Right lung (tissue), 5 donors: ENCODE results near the gene SORCS2. TPM values are rescaled to one million over a fixed set of nuclear protein-coding genes. Genes with fewer than 3 reads are reported as not detected.

Experiments used
- DNase-seq, 2 donors: peaks; one replicate each; pipeline ENCODE4 v3.0.0-alpha.2; 2013
- polyA plus RNA-seq, 5 donors: library from polyadenylated mRNA; unstranded; fragments of 120-200 nt; gene quantifications; one replicate each; pipeline versions ENCODE4 v1.2.1 to v1.2.3, GENCODE V29; 2013; ENCODE audit warnings: inconsistent platforms in 1 of 5, low replicate concordance in 1 of 5; ENCODE audit not compliant: insufficient read length in 5 of 5, insufficient read depth in 1 of 5

The SORCS2 gene
- polyA plus RNA-seq, 5 donors = 4.8 to 8.6 (median 5.8) TPM

GRCh38 chr4:7243609-7244330 is 51.4 kb downstream of the SORCS2 start:
- DNase-seq = no peak

GRCh38 chr4:7244331-7244665 is 52.0 kb downstream of the SORCS2 start:
- DNase-seq = no peak

- no peak for DNase-seq
Measured at GRCh38 chr4:7244751-7245320, 52.5 kb downstream of the SORCS2 start.

- DNase-seq = no peak
Measured at GRCh38 chr4:7247521-7247920, 55.2 kb downstream of the SORCS2 start.

GRCh38 chr4:7247946-7248345 is 55.6 kb downstream of the SORCS2 start:
- no peak for DNase-seq

- no peak for DNase-seq
Measured at GRCh38 chr4:7248857-7249256, 56.5 kb downstream of the SORCS2 start.

GRCh38 chr4:7251321-7251720 is 59.0 kb downstream of the SORCS2 start:
- DNase-seq = no peak

GRCh38 chr4:7252051-7252450 is 59.7 kb downstream of the SORCS2 start:
- no peak for DNase-seq

- no peak for DNase-seq
Measured at GRCh38 chr4:7252510-7253340, 60.4 kb downstream of the SORCS2 start.

GRCh38 chr4:7253341-7253700 is 61.0 kb downstream of the SORCS2 start:
- no peak for DNase-seq

- no peak for DNase-seq
Measured at GRCh38 chr4:7253837-7254236, 61.5 kb downstream of the SORCS2 start.

GRCh38 chr4:7254736-7255487 is 62.6 kb downstream of the SORCS2 start:
- DNase-seq = no peak

GRCh38 chr4:7255488-7255881 is 63.1 kb downstream of the SORCS2 start:
- no peak for DNase-seq

GRCh38 chr4:7255996-7256395 is 63.7 kb downstream of the SORCS2 start:
- DNase-seq = no peak

- peak in 1 of 2 donors; percentile 17 for DNase-seq
Measured at GRCh38 chr4:7256984-7257810, 64.9 kb downstream of the SORCS2 start.

- DNase-seq = no peak
Measured at GRCh38 chr4:7259039-7259438, 66.7 kb downstream of the SORCS2 start.

- DNase-seq = no peak
Measured at GRCh38 chr4:7260569-7260968, 68.2 kb downstream of the SORCS2 start.

- peak; percentile 61 to 71 for DNase-seq
Measured at GRCh38 chr4:7261087-7261486, 68.7 kb downstream of the SORCS2 start.

GRCh38 chr4:7261536-7261935 is 69.2 kb downstream of the SORCS2 start:
- DNase-seq = no peak

GRCh38 chr4:7262134-7262533 is 69.8 kb downstream of the SORCS2 start:
- DNase-seq = no peak

GRCh38 chr4:7263166-7263565 is 70.8 kb downstream of the SORCS2 start:
- DNase-seq = no peak
